ENCODE measurements around the gene TMCC1.

TMCC1 gene

GRCh38 chr3:129609591-129610182 is 283.8 kb downstream of the TMCC1 start:
- H3K4me3 Mint-ChIP-seq, result no peak overlapping the region
- H3K36me3 Mint-ChIP-seq, result no peaks in the 10 kb centered on the region
- no peaks in the 10 kb centered on the region for H3K9me3 Mint-ChIP-seq
- H3K4me1 Mint-ChIP-seq, result peaks cover 4% of the 10 kb centered on the region
- H3K27me3 Mint-ChIP-seq, result peaks cover 3% of the 10 kb centered on the region
- H3K27ac Mint-ChIP-seq, result peak overlapping the region; percentile 3

DNA sequence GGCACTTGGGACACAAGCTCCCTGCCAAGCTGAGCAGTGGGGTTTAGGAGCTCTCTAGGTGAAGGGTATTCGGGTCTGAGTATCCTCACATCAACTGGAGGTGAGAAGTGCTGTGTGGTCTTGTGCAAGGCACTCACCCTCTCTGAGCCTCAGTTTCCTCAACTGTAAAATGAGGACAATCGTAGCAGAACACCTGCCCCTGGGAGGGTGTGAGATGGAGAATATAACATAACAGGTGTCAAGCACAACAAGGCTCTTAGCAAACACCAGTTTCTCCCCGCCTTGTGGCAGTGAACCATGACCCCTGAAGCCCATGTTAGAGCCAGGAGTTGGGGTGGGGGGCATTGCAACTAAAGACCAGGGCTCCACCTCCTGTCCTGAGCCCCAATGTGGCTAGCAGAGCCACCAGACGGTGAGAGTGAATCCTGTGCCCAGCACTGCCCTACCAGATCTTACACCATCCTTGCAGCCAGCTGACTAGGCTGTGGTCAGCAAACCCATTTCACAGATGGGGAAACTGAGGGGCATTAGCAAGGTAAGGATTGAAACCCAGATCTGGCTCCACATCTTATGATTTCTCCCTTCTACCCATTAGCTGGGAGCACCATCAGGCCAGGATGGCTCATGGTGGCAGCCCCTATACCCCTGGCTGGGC is 284.4 kb downstream of the TMCC1 start:
- H3K4me1 Mint-ChIP-seq, result peaks cover 4% of the 10 kb centered on the region
- no peaks in the 10 kb centered on the region for H3K9me3 Mint-ChIP-seq
- H3K36me3 Mint-ChIP-seq, result no peaks in the 10 kb centered on the region
- H3K27me3 Mint-ChIP-seq, result peaks cover 7% of the 10 kb centered on the region
- no peak overlapping the region for H3K4me3 Mint-ChIP-seq
- H3K27ac Mint-ChIP-seq, result peak overlapping the region; percentile 3

DNA sequence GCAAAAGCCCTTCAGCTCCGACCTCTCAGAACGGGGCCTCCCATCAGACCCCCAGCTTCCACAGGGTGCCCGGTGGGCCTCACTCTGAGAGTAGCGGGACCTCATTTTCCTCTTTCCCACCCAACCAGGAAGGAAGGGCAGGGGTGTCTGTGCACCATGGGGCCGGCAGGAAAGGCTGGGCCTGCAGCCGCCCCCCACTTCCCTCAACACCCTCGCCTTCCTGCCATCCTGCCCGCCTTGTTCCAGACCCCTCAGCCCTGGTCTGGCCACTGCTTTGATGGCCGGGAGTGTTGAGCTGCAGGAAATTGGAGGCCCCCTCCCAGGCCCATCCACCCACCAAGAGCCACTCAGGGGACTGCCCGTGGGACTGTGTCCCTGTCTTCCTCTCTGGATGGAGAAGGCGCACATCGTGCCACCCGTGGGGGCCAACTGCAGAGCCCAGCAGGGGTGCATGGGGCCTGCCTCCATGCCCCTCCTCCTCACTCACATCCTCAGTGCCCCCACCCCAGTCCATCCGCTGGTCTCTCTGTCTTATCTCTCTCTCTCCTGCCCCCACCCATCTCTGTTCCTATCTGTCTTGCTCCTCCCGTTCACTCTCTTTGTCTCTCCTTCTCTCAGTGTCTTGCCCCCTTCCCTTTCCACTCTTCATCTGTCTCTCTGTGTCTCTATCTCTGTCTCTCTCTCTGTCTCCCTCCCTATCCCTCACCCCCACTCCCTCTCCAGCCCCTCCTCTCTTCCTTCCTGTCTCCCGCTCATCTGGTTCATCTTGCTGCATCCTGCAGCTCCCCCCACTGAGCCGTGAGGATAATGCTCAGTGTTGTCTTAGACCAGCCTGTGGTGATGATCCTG is 285.2 kb downstream of the TMCC1 start:
- Mint-ChIP-seq H3K36me3 (no peaks in the 10 kb centered on the region), H3K4me1 (peaks cover 4% of the 10 kb centered on the region), H3K27me3 (peaks cover 9% of the 10 kb centered on the region), H3K9me3 (no peaks in the 10 kb centered on the region), H3K4me3 (peak overlapping the region; percentile 26), H3K27ac (no peak overlapping the region)

- Mint-ChIP-seq H3K9me3 (no peaks in the 10 kb centered on the region), H3K27ac (no peak overlapping the region), H3K4me3 (peak overlapping the region; percentile 89), H3K36me3 (no peaks in the 10 kb centered on the region), H3K27me3 (peaks cover 9% of the 10 kb centered on the region), H3K4me1 (peaks cover 4% of the 10 kb centered on the region)
Observed at GRCh38 chr3:129607391-129608068, 286.0 kb downstream of the TMCC1 start.

DNA sequence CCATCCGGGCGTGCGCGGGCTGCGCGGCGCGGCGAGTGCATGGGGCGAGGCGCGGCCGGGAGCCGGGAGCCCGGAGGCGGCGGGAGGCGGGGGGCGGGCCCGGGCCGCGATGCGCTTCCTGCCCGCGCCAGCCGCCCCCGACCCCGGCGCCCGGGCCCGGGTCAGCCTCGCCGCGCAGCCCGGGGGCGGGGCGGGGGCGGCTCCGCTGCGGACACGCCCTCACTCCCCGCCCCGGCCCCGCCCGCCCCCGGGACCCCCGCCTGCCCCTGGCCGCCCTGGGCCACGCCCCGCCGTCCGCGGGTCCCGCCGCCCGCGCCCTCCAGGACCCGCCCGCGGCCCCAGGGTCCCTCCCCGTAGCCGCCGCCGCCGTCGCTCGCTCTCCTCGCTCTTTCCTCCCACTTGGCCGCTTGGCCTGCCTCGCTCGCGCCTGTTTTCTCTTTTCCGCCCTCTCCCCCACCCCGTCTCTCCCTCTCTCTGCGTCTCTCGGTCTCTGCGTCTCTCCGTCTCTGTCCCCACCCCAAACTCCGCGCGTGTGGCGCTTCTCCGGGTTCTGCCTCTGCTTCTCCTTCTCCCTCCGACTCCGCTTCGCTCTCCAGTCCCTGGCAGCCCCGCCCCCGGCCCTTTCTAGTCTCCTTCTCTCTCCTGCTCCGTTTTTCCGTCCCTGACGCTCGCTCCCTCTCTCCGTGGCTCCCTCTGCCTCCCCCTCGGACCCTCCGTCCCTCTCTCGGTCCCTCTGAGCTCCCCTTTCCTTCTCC is 286.7 kb downstream of the TMCC1 start, which contains the start of gene PLXND1:
TSS of gene PLXND1 (minus strand) at position 41 of the 755 bp plus-strand sequence. CDS start at position 4, 37 bp downstream.
- H3K4me1 Mint-ChIP-seq, result peaks cover 4% of the 10 kb centered on the region
- peaks cover 9% of the 10 kb centered on the region for H3K27me3 Mint-ChIP-seq

DNA sequence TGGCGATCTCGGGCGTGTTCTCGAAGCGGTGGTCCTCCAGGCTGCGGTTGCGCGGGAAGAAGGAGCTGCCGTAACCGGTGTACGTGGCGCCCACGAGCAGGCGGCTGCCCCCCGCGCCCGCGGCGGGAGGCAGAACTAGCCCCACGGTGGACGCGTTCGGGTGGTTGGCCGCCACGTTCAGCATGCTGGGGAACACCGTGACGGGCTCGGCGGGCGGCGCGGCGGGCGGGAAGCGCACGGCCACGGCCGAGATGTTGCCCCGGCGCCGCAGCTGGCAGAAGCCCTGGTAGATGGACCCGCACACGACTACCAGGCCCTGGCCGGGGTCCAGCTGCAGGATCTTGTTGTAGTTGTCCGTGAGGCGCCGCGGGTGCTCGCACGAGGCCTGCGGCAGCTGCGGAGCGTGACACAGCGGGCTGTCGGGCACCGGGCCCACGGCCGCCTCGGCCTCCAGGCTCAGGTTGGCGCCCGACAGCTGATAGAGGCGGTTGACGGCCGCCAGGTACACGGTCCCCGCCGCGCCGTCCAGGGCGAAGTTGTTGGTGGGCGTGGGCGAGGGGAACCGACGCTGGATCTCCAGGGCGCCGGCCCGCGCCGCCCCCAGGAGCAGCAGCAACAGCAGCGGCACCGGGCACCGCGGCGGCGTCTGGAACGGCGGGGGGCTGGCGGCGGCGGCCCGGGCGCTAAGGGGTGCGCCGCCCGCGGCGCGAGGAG is 287.4 kb downstream of the TMCC1 start:
- Mint-ChIP-seq H3K4me3 (peak overlapping the region; percentile 89), H3K9me3 (no peaks in the 10 kb centered on the region), H3K36me3 (no peaks in the 10 kb centered on the region), H3K27ac (no peak overlapping the region), H3K4me1 (peaks cover 4% of the 10 kb centered on the region), H3K27me3 (peaks cover 9% of the 10 kb centered on the region)

More for the DNA sequence above, 286.7 kb downstream of the TMCC1 start, which contains the start of gene PLXND1:
- H3K36me3 Mint-ChIP-seq, result no peaks in the 10 kb centered on the region
- peak within 1 kb of the TSS; percentile 59 for H3K27ac Mint-ChIP-seq
- peak within 1 kb of the TSS; percentile 89 for H3K4me3 Mint-ChIP-seq
- no peaks in the 10 kb centered on the region for H3K9me3 Mint-ChIP-seq

- Mint-ChIP-seq H3K27ac (peak overlapping the region; percentile 25), H3K9me3 (no peaks in the 10 kb centered on the region), H3K4me3 (peak overlapping the region; percentile 89), H3K27me3 (peaks cover 9% of the 10 kb centered on the region), H3K36me3 (no peaks in the 10 kb centered on the region), H3K4me1 (peaks cover 4% of the 10 kb centered on the region)
Observed at GRCh38 chr3:129605203-129605921, 288.1 kb downstream of the TMCC1 start.

DNA sequence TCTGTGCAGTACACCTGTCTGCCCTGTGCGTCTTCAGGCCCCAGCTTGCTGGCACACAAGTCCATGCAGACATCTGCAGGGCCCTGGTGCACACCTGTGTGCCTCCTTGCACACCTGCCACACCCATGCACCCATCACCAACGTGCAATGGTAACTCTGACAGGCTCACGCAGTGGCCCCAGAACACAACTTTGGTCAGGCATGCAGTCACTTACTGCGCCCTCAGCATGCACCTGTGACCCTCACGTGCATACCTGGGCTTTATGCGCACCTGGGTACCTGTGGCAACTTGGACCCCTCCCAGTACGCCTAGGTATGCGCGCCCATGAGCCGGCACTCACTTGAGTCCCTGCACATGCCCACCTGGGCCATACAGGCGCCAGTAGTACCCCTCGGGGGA is 288.7 kb downstream of the TMCC1 start:
- peaks cover 4% of the 10 kb centered on the region for H3K4me1 Mint-ChIP-seq
- H3K27ac Mint-ChIP-seq, result no peak overlapping the region
- peaks cover 9% of the 10 kb centered on the region for H3K27me3 Mint-ChIP-seq
- H3K9me3 Mint-ChIP-seq, result no peaks in the 10 kb centered on the region
- no peaks in the 10 kb centered on the region for H3K36me3 Mint-ChIP-seq
- peak overlapping the region; percentile 30 for H3K4me3 Mint-ChIP-seq

- Mint-ChIP-seq H3K27ac (no peak overlapping the region), H3K27me3 (peaks cover 9% of the 10 kb centered on the region), H3K9me3 (no peaks in the 10 kb centered on the region), H3K4me3 (peak overlapping the region; percentile 15), H3K4me1 (peaks cover 4% of the 10 kb centered on the region), H3K36me3 (no peaks in the 10 kb centered on the region)
Observed at GRCh38 chr3:129603991-129604749, 289.3 kb downstream of the TMCC1 start.

DNA sequence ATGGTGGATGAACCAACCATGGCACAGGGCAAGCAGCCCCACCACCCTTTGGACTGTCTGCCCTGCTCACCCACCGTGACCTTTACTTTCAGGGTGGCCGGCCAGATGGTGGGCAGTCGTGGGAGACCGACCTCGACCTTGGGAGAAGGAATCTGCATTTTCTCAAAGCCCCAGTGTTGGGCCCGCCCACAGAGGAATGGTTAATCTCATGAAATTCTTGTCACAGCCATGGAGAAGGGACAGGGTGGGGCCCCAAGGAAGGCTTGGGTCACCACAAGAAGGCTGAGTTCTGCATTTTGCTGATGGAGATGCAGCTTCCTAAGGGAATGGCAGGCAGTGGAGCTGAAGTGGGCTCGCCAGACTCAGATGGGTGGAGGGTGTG is 290.0 kb downstream of the TMCC1 start:
- Mint-ChIP-seq H3K4me1 (peaks cover 4% of the 10 kb centered on the region), H3K27me3 (peaks cover 9% of the 10 kb centered on the region), H3K9me3 (no peaks in the 10 kb centered on the region), H3K36me3 (no peaks in the 10 kb centered on the region), H3K27ac (no peak overlapping the region), H3K4me3 (no peak overlapping the region)

GRCh38 chr3:129602730-129603560 is 290.6 kb downstream of the TMCC1 start:
- Mint-ChIP-seq H3K4me1 (peaks cover 4% of the 10 kb centered on the region), H3K4me3 (no peak overlapping the region), H3K27ac (no peak overlapping the region), H3K36me3 (no peaks in the 10 kb centered on the region), H3K27me3 (peaks cover 9% of the 10 kb centered on the region), H3K9me3 (no peaks in the 10 kb centered on the region)

DNA sequence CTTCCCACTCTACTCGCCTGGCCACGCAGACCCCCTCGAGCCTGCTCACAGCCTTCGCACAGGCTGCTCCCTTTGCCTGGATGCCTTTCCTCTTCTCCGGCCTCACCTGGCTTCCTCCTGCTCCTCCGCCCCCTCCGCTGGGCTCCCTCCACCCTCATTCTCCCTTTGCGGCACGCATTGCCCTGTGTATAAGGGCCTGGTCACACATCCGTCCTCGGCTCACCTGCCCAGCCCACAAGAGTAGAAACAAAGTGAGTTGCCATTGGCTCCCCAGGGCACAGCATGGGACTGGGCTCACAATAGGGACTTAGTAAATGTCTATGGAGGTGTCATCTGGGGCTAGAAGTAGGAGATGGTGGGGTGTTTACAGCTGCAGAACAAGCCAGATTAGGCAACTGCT is 291.2 kb downstream of the TMCC1 start:
- Mint-ChIP-seq H3K9me3 (no peaks in the 10 kb centered on the region), H3K27me3 (peaks cover 9% of the 10 kb centered on the region), H3K36me3 (no peaks in the 10 kb centered on the region), H3K27ac (no peak overlapping the region), H3K4me3 (no peak overlapping the region), H3K4me1 (peaks cover 4% of the 10 kb centered on the region)

- no peaks in the 10 kb centered on the region for H3K36me3 Mint-ChIP-seq
- no peak overlapping the region for H3K27ac Mint-ChIP-seq
- no peaks in the 10 kb centered on the region for H3K9me3 Mint-ChIP-seq
- peaks cover 9% of the 10 kb centered on the region for H3K27me3 Mint-ChIP-seq
- H3K4me1 Mint-ChIP-seq, result peaks cover 4% of the 10 kb centered on the region
- no peak overlapping the region for H3K4me3 Mint-ChIP-seq
Observed at GRCh38 chr3:129601713-129602112, 291.8 kb downstream of the TMCC1 start.

Data from activated naive CD4-positive, alpha-beta T cell treated with anti-CD3 and anti-CD28 coated beads, Interleukin-2, amount 50 U/mL, for 24 hours (primary cell).